HG03558 (cell line): ENCODE data around the gene ACOT2.

Experiments used
- ATAC-seq: cut with Tn5 transposase; IDR thresholded peaks from one replicate; pipeline ENCODE4 v1.9.1; 2021; ENCODE audit warnings: moderate number of reproducible peaks; ENCODE audit not compliant: unreplicated experiment; ENCODE audit errors: extremely low read depth

Gene ACOT2

DNA sequence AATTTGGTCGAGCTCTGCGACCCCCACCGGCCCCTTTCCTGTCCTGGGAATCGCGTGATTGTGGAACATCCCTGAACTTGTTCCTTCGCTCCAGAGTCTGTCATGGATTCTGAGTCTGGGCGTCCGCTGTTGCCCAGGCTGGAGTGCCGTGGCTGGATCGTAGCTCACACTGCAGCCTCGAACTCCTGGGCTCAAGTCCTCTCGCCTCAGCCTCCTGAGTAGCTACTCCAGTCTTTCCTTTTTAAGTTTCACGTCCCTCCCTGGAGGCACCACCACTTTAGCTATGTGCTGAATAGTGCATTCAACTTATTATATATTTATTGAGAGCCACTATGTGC lies 44.0 kb downstream of the ACOT2 start:
- no peak for ATAC-seq

- no peak for ATAC-seq
Observed at GRCh38 chr14:73613419-73613963, 44.5 kb downstream of the ACOT2 start.

GRCh38 chr14:73616831-73617230 lies 47.8 kb downstream of the ACOT2 start:
- ATAC-seq: no peak

- ATAC-seq: no peak
Observed at GRCh38 chr14:73619524-73619923, 50.5 kb downstream of the ACOT2 start.

DNA sequence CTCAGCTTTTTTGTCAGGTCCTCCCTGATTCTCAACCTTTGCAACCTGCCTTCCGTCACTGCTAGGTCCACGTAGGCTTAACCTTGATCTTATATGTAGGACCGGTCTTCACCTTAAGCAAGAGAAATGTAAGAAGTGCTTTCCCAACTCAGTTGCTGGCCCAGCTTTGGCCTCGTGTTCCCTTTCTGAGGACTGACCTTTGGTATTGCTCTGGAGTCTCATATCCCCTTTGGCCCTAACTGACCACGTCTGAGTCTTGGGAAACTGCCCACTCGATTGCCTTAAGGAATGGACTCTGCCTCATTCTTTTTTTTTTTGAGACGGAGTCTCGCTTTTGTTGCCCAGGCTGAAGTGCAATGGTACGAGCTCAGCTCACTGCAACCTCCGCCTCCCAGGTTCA lies 51.3 kb downstream of the ACOT2 start:
- no peak for ATAC-seq

DNA sequence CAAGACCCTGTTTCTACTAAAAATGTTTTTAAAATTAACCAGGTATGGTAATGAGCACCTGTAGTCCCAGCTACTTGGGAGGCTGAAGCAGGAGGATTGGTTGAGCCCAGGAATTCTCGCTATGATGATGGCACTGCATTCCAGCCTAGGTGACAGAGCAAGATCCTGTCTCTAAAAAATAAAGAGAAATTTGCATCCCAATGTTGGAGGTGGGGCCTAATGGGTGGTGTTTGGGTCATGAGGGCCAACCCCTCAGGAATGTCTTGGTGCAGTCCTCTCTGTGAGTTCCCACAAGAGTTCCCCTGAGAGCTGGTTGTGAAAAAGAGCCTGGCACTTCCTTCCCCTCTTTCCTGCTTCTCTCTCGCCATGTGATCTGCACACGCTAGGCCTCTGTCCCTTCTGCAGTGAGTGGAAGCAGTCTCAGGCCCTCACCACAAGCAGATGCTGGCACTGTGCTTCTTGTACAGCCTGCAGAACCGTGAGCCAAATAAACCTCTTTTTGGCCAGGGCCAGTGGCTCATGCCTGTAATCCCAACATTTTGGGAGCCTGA lies 54.6 kb downstream of the ACOT2 start:
- no peak for ATAC-seq
